C4-2B (cell line): ENCODE results near the gene SEMA3B.

Experiments
- ZFX ChIP-seq: fragments of 450-650 bp; IDR thresholded peaks from 2 replicates; pipeline ENCODE4 v1.6.1; 2017
- TF ChIP-seq, protein P1 (sequence below): fragments of 450-650 bp; conservative IDR thresholded peaks from 2 replicates; pipeline ENCODE4 v1.5.1; 2017; ENCODE audit warnings: mild to moderate bottlenecking

DNA sequence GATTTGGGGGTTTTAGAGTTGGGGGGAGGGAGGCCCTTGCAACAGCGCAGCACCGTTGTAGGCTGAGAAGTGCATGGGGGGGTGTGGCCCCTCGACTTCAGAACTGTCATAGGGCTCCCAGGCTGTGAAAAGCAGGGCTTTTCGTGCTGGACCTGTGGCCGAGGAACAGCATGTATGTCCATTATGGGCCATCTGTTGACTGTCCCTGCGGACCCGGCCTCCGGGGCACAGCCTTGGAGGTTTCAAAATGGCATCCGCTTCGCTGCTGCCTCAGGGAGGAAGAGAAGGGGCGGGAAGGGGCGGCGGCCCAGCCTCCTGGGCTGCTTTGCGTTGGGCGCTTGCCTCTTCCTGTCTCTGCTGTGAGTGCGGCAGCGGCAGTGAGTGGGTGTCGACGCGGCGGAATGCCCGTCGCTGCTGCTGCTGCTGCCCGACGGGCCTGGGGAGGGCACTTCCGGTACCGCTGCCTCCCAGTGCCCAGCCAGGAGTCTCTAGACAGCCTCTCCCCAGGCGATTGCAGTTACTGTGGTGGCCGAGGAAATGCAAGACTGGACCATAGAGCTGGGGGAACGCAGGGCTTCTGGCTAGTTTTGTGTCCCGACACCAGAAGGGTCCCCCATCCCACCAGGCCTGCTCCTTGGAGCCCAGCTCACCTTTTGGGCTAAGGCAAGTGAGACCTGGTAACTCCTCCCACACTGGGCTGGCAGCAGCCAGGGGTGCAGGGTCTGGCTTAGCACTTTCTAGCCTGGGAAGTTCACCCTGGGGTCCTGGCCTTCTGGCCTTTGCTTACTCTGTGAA is 31.0 kb upstream of the SEMA3B start:
- TF ChIP-seq, protein P1, sequence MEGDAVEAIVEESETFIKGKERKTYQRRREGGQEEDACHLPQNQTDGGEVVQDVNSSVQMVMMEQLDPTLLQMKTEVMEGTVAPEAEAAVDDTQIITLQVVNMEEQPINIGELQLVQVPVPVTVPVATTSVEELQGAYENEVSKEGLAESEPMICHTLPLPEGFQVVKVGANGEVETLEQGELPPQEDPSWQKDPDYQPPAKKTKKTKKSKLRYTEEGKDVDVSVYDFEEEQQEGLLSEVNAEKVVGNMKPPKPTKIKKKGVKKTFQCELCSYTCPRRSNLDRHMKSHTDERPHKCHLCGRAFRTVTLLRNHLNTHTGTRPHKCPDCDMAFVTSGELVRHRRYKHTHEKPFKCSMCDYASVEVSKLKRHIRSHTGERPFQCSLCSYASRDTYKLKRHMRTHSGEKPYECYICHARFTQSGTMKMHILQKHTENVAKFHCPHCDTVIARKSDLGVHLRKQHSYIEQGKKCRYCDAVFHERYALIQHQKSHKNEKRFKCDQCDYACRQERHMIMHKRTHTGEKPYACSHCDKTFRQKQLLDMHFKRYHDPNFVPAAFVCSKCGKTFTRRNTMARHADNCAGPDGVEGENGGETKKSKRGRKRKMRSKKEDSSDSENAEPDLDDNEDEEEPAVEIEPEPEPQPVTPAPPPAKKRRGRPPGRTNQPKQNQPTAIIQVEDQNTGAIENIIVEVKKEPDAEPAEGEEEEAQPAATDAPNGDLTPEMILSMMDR, result no peak
- no peak for TF ChIP-seq ZFX
